ENCODE results near the gene ZNF2. TPM values are rescaled to one million over a fixed set of nuclear protein-coding genes. Genes with fewer than 3 reads are reported as not detected.

The ZNF2 gene
- total RNA-seq, 2 experiments from 2014 or later, result 0.53 TPM; not detected in 1

DNA sequence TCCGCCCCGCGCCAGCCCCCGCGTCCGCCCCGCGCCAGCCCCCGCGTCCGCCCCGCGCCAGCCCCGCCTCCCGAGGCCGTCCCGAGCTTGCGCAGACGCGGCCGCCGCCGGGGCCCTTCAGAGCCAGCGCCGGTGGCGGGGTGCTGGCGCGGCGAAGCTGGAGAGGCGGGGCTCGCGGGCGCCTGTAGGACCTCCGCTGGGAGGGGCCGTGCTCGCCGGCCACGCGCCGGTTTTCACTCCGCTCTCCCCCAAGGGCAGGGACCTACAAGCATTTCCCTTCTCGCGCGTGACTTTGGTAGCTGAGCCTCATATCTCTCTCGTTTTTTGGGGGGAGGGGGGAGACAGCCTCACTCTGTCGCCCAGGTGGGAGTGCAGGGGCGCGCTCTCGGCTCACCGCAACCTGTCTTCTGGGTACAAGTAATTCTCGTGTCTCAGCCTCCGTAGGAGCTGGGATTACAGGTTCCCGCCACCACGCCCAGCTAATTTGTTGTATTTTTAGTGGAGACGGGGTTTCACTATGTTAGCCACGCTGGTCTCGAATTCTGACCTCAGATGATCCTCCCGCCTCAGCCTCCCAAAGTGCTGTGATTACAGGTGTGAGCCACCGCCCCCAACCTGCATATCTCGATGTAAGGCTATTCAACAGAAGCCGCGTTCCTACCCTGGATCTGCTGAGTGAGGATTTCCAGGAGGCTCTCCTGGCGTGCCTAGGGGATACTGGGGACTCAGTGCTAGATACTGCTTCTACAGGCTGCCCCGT lies 5.7 kb upstream of the ZNF2 start, which contains the start of gene ZNF514:
Gene ZNF514, minus strand, starts transcription at position 159 of the 760 bp plus-strand sequence. CDS start 6,595 bp downstream, outside the sequence.
- Mint-ChIP-seq H3K4me3 (peak within 1 kb of the TSS; percentile 95), H3K27ac (peak within 1 kb of the TSS; percentile 86), H3K27me3 (no peaks in the 10 kb centered on the region), H3K4me1 (ENCODE audit: low read depth) (peaks cover 29% of the 10 kb centered on the region), H3K9me3 (peaks cover 4% of the 10 kb centered on the region), H3K36me3 (ENCODE audit: low read depth) (peaks cover 41% of the 10 kb centered on the region)
- ChIA-PET POLR2A (interaction anchor here (1.0 to 3.8 kb wide), 10 partner anchors 11 to 243 kb away, joined by 3 to 46 read pairs (median 6); partner anchors contain the start of genes FAHD2A, MAL and MRPS5), CTCF (interaction anchor here (1.4 kb wide), 1 partner anchor 38 kb away, joined by 5 read pairs; the partner anchor contains the start of gene MRPS5)
- Histone ChIP-seq H3K4me3 (ENCODE audit: low read length) (peak within 1 kb of the TSS; percentile 95), H3K36me3 (ENCODE audit: insufficient read depth, low read length) (peaks cover 10% of the 10 kb centered on the region), H3K4me1 (ENCODE audit: insufficient read depth, low read length) (peaks cover 22% of the 10 kb centered on the region), H3K27me3 (ENCODE audit: control insufficient read depth in 1 of 2, insufficient read depth in 2 of 2, low read length in 2 of 2) (no peaks in the 10 kb centered on the region), H3K9me3 (ENCODE audit: control insufficient read depth in 1 of 2, insufficient read depth in 1 of 2, low read length in 2 of 2) (peaks cover 5 to 10% of the 10 kb centered on the region in 2 experiments), H3K27ac (ENCODE audit: low read depth in 1 of 2, low read length in 2 of 2) (peak within 1 kb of the TSS; percentile 33 to 62)
- ATAC-seq (ENCODE audit: poor library complexity) (peak; percentile 85), DNase-seq (peak; percentile 49 to 90 (median 71))
- intact Hi-C loops (cut with DNase I, micrococcal nuclease), result loop anchor here (1.0 to 5.0 kb wide), 4 partner anchors 38 to 138 kb away; partner anchors contain the start of gene MRPS5 (in 1 of the 2)
- TF ChIP-seq, protein P1, sequence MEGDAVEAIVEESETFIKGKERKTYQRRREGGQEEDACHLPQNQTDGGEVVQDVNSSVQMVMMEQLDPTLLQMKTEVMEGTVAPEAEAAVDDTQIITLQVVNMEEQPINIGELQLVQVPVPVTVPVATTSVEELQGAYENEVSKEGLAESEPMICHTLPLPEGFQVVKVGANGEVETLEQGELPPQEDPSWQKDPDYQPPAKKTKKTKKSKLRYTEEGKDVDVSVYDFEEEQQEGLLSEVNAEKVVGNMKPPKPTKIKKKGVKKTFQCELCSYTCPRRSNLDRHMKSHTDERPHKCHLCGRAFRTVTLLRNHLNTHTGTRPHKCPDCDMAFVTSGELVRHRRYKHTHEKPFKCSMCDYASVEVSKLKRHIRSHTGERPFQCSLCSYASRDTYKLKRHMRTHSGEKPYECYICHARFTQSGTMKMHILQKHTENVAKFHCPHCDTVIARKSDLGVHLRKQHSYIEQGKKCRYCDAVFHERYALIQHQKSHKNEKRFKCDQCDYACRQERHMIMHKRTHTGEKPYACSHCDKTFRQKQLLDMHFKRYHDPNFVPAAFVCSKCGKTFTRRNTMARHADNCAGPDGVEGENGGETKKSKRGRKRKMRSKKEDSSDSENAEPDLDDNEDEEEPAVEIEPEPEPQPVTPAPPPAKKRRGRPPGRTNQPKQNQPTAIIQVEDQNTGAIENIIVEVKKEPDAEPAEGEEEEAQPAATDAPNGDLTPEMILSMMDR (IDR thresholded peaks at IDR 0.05), result no peak

DNA sequence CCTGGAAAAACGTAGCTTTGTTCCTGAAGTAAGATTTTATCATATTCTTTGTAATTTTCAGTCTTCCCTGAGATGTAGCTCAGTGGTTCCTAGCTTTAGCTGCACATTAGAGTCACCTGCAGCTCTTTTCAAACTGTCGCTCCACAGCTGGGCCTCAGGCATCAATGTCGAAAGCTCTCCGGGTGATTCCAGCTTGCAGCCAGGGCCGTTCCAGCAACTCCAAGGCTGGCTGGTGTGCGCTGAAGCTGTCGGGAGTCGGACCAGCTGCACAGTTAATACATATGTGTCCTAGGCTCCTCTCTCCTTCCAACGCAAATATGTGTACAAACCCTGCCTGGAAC lies 609 bp upstream of the ZNF2 start:
- H3K36me3 ChIP-seq (ENCODE audit: insufficient read depth, low read length), result no peaks in the 10 kb centered on the region
- intact Hi-C loops (cut with DNase I, micrococcal nuclease), result loop anchor here (1.0 to 2.0 kb wide), 4 partner anchors 42 to 238 kb away; partner anchors contain the start of genes ZNF892 (in 2 of the 2) and FAHD2A (in 1 of the 2)
- H3K9me3 ChIP-seq (ENCODE audit: control insufficient read depth in 1 of 2, insufficient read depth in 1 of 2, low read length in 2 of 2), result peaks cover 0 to 8% of the 10 kb centered on the region in 2 experiments
- ATAC-seq (ENCODE audit: poor library complexity), result peak; percentile 18
- Mint-ChIP-seq H3K9me3 (no peaks in the 10 kb centered on the region), H3K36me3 (ENCODE audit: low read depth) (peaks cover 17% of the 10 kb centered on the region), H3K27me3 (no peaks in the 10 kb centered on the region), H3K4me3 (peak overlapping the region; percentile 97), H3K4me1 (ENCODE audit: low read depth) (peaks cover 40% of the 10 kb centered on the region), H3K27ac (peak overlapping the region; percentile 96)
- H3K4me1 ChIP-seq (ENCODE audit: insufficient read depth, low read length), result peaks cover 19% of the 10 kb centered on the region
- peak overlapping the region; percentile 86 to 92 for H3K27ac ChIP-seq (ENCODE audit: low read depth in 1 of 2, low read length in 2 of 2)
- H3K4me3 ChIP-seq (ENCODE audit: low read length), result peak overlapping the region; percentile 97
- no peaks in the 10 kb centered on the region for H3K27me3 ChIP-seq (ENCODE audit: control insufficient read depth in 1 of 2, insufficient read depth in 2 of 2, low read length in 2 of 2)
- TF ChIP-seq, protein P1 (IDR thresholded peaks at IDR 0.05), result no peak
- no peak for DNase-seq
- POLR2A ChIA-PET, result interaction anchor here (1.1 to 2.9 kb wide), 8 partner anchors 43 to 238 kb away, joined by 3 to 33 read pairs (median 9); partner anchors contain the start of genes FAHD2A, MAL and MRPS5
- CTCF ChIA-PET, result interaction anchor here (1.3 to 2.4 kb wide), 2 partner anchors 44 to 88 kb away, joined by 4 to 6 read pairs; partner anchors contain the start of gene MRPS5

DNA sequence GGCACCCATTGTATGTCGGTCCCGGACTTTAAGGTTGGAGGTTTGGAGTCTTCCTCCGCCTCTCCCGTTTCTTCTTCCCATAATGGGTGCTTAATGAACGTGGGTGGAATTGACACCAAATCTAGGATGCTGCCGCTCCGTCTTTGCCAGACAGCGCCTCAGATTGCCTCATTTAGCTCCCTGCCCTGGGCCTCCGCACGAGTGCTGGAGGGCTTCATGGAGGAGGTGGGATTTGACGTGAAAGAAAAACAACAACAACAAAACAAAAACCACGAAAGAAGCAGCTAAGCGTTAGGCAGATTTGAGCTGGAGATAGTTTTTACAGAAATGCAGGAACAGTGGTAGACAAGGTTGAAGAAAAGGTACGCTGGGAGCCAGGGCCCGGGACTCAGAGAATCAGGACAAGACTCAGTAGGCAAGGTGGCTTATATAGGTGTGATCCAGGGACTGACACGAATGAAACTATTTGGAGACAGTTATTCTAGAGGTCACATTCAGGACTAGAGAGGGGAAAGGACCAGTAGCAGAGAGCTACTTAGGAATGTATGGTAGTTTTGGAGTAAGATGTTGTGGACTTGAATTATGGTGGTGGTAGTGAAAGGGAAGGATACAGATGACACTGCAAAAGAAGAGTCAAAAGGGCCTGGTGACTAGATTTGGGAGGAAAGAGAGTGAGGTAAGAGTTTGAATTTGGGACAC lies 605 bp downstream of the ZNF2 start:
- peaks cover 35% of the 10 kb centered on the region for H3K4me1 Mint-ChIP-seq (ENCODE audit: low read depth)
- TF ChIP-seq, protein P1 (IDR thresholded peaks at IDR 0.05), result no peak
- H3K27me3 Mint-ChIP-seq, result no peaks in the 10 kb centered on the region
- H3K36me3 ChIP-seq (ENCODE audit: insufficient read depth, low read length), result no peaks in the 10 kb centered on the region
- peak overlapping the region; percentile 97 for H3K4me3 Mint-ChIP-seq
- POLR2A ChIA-PET, result interaction anchor here (1.1 to 2.9 kb wide), 6 partner anchors 45 to 235 kb away, joined by 3 to 33 read pairs (median 10); partner anchors contain the start of genes MAL and MRPS5
- peaks cover 0 to 8% of the 10 kb centered on the region in 2 experiments for H3K9me3 ChIP-seq (ENCODE audit: control insufficient read depth in 1 of 2, insufficient read depth in 1 of 2, low read length in 2 of 2)
- H3K27me3 ChIP-seq (ENCODE audit: control insufficient read depth in 1 of 2, insufficient read depth in 2 of 2, low read length in 2 of 2), result no peaks in the 10 kb centered on the region
- no peaks in the 10 kb centered on the region for H3K9me3 Mint-ChIP-seq
- H3K27ac Mint-ChIP-seq, result peak overlapping the region; percentile 96
- CTCF ChIA-PET, result interaction anchor here (1.3 to 2.4 kb wide), 3 partner anchors 45 to 90 kb away, joined by 3 to 6 read pairs (median 4); partner anchors contain the start of gene MRPS5
- peaks cover 15% of the 10 kb centered on the region for H3K4me1 ChIP-seq (ENCODE audit: insufficient read depth, low read length)
- peak overlapping the region; percentile 97 for H3K4me3 ChIP-seq (ENCODE audit: low read length)
- peaks cover 17% of the 10 kb centered on the region for H3K36me3 Mint-ChIP-seq (ENCODE audit: low read depth)
- peak; percentile 10 for ATAC-seq (ENCODE audit: poor library complexity)
- no peak for DNase-seq
- peak overlapping the region in 1 of 2 donors; percentile 86 for H3K27ac ChIP-seq (ENCODE audit: low read depth in 1 of 2, low read length in 2 of 2)
- intact Hi-C loops (cut with DNase I, micrococcal nuclease), result no loop called here
